Endometrial microvascular endothelial cells (primary cell): Measurements from ENCODE around the gene AK1. TPM values are rescaled to one million over a fixed set of nuclear protein-coding genes. Genes with fewer than 3 reads are reported as not detected.
"Not testable (repeated sequence)": the region's sequence is repeated elsewhere in the genome, so short reads cannot be mapped to it uniquely, and the experiment has no call there.

ENCODE experiments used
- in situ Hi-C: cut with HindIII; loops from 2 replicates; pipeline ENCODE4 v1.10.0; 2017; ENCODE audit warnings: low sequenced_read_pairs, low pct_unique_long_range_greater_than_20kb; ENCODE audit errors: inconsistent ontology term
- total RNA-seq: library from RNA; depleted of rRNA; stranded (reverse); fragments of >200 nt; gene quantifications from one replicate; pipeline ENCODE4 v1.2.3, GENCODE V29; 2015; ENCODE audit errors: inconsistent ontology term

Gene AK1
- total RNA-seq, 1 donor from 2014 or later, result 110 TPM

DNA sequence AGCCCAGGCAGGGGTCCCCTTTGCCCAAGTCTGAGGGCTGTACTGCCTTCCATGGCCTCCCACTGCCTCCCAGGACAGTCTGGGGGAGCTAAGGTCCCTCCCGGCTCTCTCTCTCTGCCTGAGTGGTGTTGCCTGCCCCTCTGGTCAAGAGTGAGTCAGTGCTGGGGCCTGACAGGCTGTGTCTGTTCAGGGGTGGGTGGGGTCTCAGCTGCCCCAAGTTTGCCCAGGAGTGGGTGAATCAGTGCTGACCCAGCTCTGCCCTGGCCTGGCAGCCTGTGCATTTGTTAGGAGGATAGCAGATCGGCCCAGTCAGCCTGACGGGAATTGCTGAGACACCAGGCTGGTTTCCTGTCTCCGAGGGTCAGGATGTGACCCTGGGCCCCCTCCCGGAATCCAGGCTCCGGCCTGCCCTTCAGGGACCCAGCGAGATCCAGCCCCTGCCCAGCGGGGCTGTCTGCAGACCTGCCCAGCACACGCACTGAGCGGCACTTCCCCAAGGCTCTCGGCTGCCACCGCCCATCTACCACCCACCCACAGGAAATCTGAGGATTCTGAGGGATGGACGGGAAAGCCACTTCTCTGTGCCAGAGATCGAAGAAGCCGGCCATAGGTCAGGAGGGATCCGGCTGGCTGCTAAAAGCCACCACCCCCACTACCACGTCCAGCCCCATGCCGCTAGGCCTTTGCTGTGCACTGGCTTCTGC lies 38.9 kb downstream of the AK1 start:
- in situ Hi-C loops, result no loop called here

DNA sequence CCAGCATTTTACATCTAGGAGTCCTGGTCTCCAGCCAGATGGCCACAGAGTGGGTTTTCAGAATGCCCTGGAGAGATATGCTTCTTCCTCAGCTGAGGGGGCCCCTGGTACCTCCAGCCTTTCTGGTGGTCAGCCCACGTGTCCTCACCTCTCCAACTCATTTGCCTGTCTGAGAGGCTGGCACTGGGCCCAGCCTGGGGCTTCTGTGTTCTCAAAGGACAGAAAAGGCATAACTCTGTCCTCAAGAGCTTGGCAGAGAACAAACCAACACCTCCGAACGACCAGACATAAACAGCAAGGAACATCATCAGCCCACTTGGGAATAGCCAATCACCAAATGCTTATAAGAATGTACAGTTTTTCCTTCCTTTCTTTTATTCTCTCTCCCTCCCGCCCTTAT lies 40.1 kb downstream of the AK1 start:
- in situ Hi-C loops, result no loop called here

- in situ Hi-C loops, result not testable (repeated sequence)
These were observed 40.9 kb downstream of the AK1 start for GRCh38 chr9:127836561-127836960.

- in situ Hi-C loops, result no loop called here
These were observed 41.4 kb downstream of the AK1 start for GRCh38 chr9:127835991-127836516.

DNA sequence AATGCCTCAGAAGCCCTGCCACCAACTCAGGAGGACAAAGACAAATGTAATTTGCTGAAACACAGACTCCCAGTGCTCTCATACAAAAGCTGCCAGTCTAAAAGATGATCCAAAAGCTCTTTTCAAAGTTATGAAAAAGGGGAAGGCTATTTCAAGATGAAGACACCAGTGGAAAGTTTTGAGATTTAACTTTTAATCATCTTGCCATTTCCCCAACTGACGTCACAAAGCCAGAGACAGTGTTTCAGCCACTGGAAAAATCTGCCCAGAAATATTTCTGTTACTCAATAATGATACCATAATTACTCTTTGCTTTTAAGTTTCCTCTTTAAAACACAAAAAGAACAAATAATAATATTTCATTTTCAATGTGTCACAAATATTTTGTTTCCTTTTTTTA lies 43.9 kb downstream of the AK1 start:
- in situ Hi-C loops, result no loop called here

GRCh38 chr9:127832248-127832647 lies 45.2 kb downstream of the AK1 start:
- in situ Hi-C loops, result no loop called here

DNA sequence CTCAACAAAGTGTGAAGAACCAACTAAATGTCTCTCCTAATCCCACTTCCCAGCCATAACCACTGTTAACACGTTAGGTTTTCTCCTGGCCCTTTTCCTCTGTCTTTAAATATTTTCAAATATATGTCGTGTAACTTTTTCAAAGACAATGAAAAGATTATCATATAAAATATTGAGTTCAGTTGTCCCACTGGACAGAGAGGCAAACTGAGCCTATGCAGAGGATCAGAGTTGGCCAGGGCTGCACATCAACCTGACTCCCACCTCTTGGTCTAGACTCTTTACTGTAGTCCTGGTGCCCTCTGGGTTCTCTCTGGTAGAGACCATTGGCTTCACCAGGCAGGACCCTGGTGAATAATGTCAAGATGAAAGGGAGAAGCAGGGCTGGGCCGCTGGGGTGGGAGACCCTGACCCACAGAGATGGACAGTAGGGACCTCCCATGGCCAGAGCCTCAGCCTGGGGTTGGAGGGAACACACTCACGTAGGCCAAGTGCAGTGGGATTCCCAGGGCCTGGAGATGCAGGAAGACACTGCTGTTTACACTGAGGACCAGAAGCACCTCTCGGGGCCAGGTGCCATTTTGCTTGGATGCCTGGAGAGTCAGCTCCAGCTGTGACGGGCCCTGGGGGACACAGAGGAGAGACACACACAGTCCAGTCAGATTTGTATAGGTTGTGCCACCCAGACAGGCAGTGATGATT lies 48.1 kb downstream of the AK1 start:
- in situ Hi-C loops, result no loop called here

- in situ Hi-C loops, result no loop called here
These were observed 49.0 kb downstream of the AK1 start for GRCh38 chr9:127828262-127829031.

DNA sequence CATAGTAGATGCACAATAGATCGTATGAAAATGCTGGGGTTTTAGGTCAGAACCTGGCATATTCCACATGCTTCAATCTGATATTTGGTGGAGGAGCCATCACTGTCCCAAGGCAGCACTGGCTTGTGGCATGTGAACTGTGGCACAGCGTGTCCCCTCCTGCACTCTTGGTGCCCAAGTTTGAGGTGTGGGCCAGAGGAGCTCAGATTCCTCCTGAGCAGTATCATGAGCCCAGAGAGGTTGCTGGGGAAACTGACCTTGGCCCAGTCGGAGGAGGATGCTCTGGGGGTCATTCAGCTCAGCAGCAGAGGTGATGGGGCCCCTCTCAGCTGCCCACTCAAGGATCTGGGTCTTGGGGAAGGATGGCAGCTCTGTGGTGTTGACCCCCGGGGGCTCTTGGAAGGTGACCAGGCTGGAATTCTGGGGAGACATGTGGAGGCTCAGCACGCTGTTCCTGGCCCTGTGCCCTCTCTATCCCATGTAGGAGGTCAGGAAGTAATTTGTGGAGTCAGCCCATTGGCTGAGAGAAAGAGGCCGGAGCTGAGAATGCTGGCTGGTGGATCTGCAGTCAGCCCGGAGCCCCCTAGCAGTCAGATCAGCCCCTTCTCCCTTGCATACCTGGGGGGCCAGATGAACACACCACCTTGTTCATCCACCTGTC lies 51.1 kb downstream of the AK1 start:
- in situ Hi-C loops, result no loop called here

DNA sequence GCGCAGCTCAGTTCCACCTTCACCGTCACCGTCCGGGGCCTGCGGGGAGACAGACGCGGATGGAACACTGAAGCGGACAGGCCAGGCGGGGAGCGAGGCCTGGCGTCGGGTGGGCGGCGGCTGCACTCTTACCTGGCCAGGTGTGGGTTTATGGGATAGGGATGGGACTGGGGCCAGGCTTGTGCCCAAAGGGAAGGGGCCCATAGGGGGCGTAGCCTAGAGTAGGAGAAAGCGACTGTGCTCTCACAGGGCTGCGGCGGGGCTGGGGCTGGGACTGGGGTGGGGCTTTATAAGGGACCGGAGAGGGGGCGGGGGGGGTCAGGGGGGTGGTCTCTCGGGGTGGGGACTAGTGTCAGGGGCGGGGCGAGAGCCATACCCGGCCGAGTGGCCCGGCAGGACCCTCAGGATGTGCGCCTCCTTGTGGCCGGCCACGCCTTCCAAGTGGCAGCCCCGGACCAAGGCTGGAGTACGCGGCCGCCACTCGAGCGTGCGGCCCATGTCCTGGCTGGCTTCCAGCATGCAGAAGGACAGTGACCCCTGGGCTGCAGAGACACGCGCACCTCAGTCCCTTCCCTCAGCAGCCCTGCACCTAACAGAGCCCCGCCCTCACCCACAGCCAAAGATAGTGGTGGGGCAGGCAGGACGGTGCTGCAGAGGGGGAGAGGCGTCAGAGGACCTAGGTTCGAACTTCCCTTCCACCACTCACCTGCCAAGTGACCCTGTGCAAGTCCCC lies 52.0 kb downstream of the AK1 start:
- in situ Hi-C loops, result no loop called here

DNA sequence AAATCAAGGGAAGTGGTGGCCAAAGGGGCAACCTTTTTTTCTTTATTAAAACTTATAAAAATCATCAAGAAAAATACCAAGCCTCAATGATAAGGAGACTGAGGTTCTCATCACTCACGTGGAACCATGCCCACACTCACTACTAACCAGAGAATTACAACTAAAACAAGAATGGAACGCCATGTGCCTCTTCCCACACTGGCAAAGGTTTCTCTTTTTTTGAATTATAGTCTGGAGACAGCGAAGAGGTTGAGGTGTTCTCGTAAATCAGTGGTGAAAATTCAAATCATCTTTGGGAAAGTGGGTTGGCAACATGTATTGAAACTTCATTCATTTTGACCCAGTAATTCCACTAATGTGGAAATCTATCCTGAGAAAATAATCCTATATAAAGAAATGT lies 55.4 kb downstream of the AK1 start:
- in situ Hi-C loops, result no loop called here

- in situ Hi-C loops, result no loop called here
These were observed 58.9 kb downstream of the AK1 start for GRCh38 chr9:127818574-127818973.

DNA sequence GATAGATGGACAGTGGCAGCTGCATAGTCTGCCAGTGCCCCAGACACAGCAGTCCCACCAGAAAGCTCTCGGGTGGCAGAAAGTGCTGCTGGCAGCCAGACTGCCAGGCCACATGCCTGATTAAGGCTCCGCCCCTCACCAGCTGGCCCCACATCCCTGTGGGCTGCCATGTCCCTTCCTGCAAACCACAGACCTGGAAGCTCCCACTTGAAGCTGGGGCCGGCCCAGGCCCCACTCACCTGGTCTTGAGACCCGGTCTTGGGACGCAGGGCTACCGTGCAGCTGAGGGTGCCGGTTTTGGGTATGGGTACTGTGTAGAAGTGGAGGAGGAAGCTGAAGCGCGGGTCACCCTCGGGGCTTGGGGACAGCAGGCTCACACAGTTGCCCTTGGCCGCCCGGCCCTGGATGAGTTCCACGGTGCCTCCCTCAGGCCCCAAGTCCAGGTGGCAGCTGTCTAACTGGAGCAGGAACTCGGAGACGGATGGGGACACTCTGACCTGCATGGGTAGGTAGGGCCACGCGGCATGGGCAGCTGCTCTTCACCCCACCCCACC lies 59.5 kb downstream of the AK1 start:
- in situ Hi-C loops, result no loop called here

- in situ Hi-C loops, result no loop called here
These were observed 60.7 kb downstream of the AK1 start for GRCh38 chr9:127816728-127817127.

Other genes with a start within 250 kb of the AK1 start
- not detected for gene CFAP157, start 170.7 kb downstream of the AK1 start, total RNA-seq
- 59.7 TPM for gene PTRH1, start 162.0 kb downstream of the AK1 start, total RNA-seq
- gene TTC16, start 161.6 kb downstream of the AK1 start, total RNA-seq, result not detected
- 26.4 TPM for gene TOR2A, start 142.4 kb downstream of the AK1 start, total RNA-seq
- gene SH2D3C, start 99.0 kb downstream of the AK1 start, total RNA-seq, result 70.3 TPM
- 118 TPM for gene CDK9, start 91.6 kb downstream of the AK1 start, total RNA-seq
- 52.2 TPM for gene FPGS, start 74.8 kb downstream of the AK1 start, total RNA-seq
- 436 TPM for gene ENG, start 23.0 kb downstream of the AK1 start, total RNA-seq
- gene ST6GALNAC6, start 21.9 kb upstream of the AK1 start, total RNA-seq, result 50.3 TPM
- 107 TPM for gene ST6GALNAC4, start 39.4 kb upstream of the AK1 start, total RNA-seq
- gene PIP5KL1, start 53.1 kb upstream of the AK1 start, total RNA-seq, result not detected
- 13.8 TPM for gene DPM2, start 60.2 kb upstream of the AK1 start, total RNA-seq
- 4.6 TPM for gene EEIG1, start 103.3 kb upstream of the AK1 start, total RNA-seq
- 12.9 TPM for gene NAIF1, start 189.6 kb upstream of the AK1 start, total RNA-seq
- gene SLC25A25, start 190.6 kb upstream of the AK1 start, total RNA-seq, result 23.6 TPM